ENCODE data around the gene RAB7B. TPM values are rescaled to one million over a fixed set of nuclear protein-coding genes. Genes with fewer than 3 reads are reported as not detected.

RAB7B gene
- total and polyA plus RNA-seq, 9 of the 15 experiments (the other 6 are each of a cell fraction or from before 2014, with no cell fraction given) = 0.03 to 0.29 (median 0.07) TPM; not detected in 4

DNA sequence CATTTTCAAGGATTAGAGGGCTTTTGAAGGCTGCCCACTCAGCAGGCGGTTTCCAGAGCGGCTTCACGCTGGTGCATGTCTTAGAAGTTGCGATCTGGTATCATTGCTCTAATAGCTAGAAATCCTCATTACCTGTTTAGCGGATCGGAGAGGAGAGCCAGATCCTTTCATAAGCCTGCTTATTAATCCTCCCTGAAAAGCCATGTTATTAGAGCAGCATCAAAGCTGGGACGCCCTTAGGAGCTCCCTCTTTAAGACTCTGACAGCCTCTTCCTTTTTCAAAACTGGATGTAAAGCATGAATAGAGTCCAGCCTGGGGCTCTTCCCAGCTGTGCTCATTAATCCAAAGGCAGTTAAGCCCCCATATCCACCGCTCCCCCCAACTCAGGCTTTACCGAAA lies 34.4 kb upstream of the RAB7B start:
- 5% methylated on average over 9 of the region's 9 CpGs for WGBS (ENCODE audit: insufficient coverage, low coverage, missing lambda C conversion rate)
- POLR2A ChIA-PET = interaction anchor here (0.6 to 1.3 kb wide), 4 partner anchors 18 to 71 kb away, joined by 3 to 4 read pairs (median 4); no protein-coding TSS in a partner anchor
- ATAC-seq (no peak), DNase-seq (ENCODE audit: extremely low read depth in 1 of 4, low spot score in 3 of 4) (no peak), FAIRE-seq (no peak)
- H3K9me3 ChIP-seq (replicated peaks; ENCODE audit: control insufficient read depth, insufficient read depth, low read depth, low read length) = no peaks in the 10 kb centered on the region
- H3K4me3 ChIP-seq = no peak overlapping the region
- no peak overlapping the region for H2AFZ ChIP-seq (ENCODE audit: low read depth, low read length)
- intact Hi-C loops (cut with micrococcal nuclease) (no loop called here), in situ Hi-C loops (cut with MboI) (no loop called here)
- H3K9ac ChIP-seq (ENCODE audit: insufficient read depth in 1 of 2, low read depth in 2 of 2, low read length in 2 of 2) = no peak overlapping the region
- H3K4me1 ChIP-seq (replicated peaks in 1 of 2; ENCODE audit: control insufficient read depth in 2 of 2, insufficient read depth in 2 of 2, low read length in 2 of 2) = no peaks in the 10 kb centered on the region
- no peak overlapping the region for H3K27ac ChIP-seq (ENCODE audit: extremely low read depth, low read depth, low read length)
- no peak for TF ChIP-seq NBN (IDR thresholded peaks at IDR 0.05; ENCODE audit: low read depth)
- no peak for TF ChIP-seq NCOA4 (IDR thresholded peaks at IDR 0.05; ENCODE audit: partially characterized antibody)
- TF ChIP-seq CBX2 (IDR thresholded peaks at IDR 0.05; ENCODE audit: insufficient read depth, low read length, poor library complexity, severe bottlenecking) = peak; percentile 26
- TF ChIP-seq, protein P1, sequence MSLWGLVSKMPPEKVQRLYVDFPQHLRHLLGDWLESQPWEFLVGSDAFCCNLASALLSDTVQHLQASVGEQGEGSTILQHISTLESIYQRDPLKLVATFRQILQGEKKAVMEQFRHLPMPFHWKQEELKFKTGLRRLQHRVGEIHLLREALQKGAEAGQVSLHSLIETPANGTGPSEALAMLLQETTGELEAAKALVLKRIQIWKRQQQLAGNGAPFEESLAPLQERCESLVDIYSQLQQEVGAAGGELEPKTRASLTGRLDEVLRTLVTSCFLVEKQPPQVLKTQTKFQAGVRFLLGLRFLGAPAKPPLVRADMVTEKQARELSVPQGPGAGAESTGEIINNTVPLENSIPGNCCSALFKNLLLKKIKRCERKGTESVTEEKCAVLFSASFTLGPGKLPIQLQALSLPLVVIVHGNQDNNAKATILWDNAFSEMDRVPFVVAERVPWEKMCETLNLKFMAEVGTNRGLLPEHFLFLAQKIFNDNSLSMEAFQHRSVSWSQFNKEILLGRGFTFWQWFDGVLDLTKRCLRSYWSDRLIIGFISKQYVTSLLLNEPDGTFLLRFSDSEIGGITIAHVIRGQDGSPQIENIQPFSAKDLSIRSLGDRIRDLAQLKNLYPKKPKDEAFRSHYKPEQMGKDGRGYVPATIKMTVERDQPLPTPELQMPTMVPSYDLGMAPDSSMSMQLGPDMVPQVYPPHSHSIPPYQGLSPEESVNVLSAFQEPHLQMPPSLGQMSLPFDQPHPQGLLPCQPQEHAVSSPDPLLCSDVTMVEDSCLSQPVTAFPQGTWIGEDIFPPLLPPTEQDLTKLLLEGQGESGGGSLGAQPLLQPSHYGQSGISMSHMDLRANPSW (CRISPR knock-in tag; IDR thresholded peaks at IDR 0.05) = no peak
- TF ChIP-seq PHB2 (IDR thresholded peaks at IDR 0.05; ENCODE audit: low read depth) = no peak
- TF ChIP-seq LCOR (CRISPR knock-in tag; IDR thresholded peaks at IDR 0.05) = no peak
- TF ChIP-seq ARNT (IDR thresholded peaks at IDR 0.05) = no peak
- TF ChIP-seq, protein P2, sequence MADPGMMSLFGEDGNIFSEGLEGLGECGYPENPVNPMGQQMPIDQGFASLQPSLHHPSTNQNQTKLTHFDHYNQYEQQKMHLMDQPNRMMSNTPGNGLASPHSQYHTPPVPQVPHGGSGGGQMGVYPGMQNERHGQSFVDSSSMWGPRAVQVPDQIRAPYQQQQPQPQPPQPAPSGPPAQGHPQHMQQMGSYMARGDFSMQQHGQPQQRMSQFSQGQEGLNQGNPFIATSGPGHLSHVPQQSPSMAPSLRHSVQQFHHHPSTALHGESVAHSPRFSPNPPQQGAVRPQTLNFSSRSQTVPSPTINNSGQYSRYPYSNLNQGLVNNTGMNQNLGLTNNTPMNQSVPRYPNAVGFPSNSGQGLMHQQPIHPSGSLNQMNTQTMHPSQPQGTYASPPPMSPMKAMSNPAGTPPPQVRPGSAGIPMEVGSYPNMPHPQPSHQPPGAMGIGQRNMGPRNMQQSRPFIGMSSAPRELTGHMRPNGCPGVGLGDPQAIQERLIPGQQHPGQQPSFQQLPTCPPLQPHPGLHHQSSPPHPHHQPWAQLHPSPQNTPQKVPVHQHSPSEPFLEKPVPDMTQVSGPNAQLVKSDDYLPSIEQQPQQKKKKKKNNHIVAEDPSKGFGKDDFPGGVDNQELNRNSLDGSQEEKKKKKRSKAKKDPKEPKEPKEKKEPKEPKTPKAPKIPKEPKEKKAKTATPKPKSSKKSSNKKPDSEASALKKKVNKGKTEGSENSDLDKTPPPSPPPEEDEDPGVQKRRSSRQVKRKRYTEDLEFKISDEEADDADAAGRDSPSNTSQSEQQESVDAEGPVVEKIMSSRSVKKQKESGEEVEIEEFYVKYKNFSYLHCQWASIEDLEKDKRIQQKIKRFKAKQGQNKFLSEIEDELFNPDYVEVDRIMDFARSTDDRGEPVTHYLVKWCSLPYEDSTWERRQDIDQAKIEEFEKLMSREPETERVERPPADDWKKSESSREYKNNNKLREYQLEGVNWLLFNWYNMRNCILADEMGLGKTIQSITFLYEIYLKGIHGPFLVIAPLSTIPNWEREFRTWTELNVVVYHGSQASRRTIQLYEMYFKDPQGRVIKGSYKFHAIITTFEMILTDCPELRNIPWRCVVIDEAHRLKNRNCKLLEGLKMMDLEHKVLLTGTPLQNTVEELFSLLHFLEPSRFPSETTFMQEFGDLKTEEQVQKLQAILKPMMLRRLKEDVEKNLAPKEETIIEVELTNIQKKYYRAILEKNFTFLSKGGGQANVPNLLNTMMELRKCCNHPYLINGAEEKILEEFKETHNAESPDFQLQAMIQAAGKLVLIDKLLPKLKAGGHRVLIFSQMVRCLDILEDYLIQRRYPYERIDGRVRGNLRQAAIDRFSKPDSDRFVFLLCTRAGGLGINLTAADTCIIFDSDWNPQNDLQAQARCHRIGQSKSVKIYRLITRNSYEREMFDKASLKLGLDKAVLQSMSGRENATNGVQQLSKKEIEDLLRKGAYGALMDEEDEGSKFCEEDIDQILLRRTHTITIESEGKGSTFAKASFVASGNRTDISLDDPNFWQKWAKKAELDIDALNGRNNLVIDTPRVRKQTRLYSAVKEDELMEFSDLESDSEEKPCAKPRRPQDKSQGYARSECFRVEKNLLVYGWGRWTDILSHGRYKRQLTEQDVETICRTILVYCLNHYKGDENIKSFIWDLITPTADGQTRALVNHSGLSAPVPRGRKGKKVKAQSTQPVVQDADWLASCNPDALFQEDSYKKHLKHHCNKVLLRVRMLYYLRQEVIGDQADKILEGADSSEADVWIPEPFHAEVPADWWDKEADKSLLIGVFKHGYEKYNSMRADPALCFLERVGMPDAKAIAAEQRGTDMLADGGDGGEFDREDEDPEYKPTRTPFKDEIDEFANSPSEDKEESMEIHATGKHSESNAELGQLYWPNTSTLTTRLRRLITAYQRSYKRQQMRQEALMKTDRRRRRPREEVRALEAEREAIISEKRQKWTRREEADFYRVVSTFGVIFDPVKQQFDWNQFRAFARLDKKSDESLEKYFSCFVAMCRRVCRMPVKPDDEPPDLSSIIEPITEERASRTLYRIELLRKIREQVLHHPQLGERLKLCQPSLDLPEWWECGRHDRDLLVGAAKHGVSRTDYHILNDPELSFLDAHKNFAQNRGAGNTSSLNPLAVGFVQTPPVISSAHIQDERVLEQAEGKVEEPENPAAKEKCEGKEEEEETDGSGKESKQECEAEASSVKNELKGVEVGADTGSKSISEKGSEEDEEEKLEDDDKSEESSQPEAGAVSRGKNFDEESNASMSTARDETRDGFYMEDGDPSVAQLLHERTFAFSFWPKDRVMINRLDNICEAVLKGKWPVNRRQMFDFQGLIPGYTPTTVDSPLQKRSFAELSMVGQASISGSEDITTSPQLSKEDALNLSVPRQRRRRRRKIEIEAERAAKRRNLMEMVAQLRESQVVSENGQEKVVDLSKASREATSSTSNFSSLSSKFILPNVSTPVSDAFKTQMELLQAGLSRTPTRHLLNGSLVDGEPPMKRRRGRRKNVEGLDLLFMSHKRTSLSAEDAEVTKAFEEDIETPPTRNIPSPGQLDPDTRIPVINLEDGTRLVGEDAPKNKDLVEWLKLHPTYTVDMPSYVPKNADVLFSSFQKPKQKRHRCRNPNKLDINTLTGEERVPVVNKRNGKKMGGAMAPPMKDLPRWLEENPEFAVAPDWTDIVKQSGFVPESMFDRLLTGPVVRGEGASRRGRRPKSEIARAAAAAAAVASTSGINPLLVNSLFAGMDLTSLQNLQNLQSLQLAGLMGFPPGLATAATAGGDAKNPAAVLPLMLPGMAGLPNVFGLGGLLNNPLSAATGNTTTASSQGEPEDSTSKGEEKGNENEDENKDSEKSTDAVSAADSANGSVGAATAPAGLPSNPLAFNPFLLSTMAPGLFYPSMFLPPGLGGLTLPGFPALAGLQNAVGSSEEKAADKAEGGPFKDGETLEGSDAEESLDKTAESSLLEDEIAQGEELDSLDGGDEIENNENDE (IDR thresholded peaks at IDR 0.05; ENCODE audit: low read depth, low read length) = no peak
- H3K36me3 ChIP-seq (ENCODE audit: control insufficient read depth, insufficient read depth, low read length) = no peaks in the 10 kb centered on the region
- H3K9me1 ChIP-seq (ENCODE audit: control insufficient read depth, insufficient read depth, low read length) = no peaks in the 10 kb centered on the region
- H3K4me2 ChIP-seq (ENCODE audit: insufficient read depth, low read length) = no peak overlapping the region
- CTCF ChIA-PET (ENCODE audit: low intra/inter-chr PET ratio) = no interaction called here
- no peaks in the 10 kb centered on the region for H4K20me1 ChIP-seq (replicated peaks; ENCODE audit: control insufficient read depth, insufficient read depth, low read length)
- no TSS peak for BruUV-seq (replicated peaks)
- no peaks in the 10 kb centered on the region for H3K79me2 ChIP-seq (ENCODE audit: control insufficient read depth, insufficient read depth, low read length)
- peaks cover 32 to 51% of the 10 kb centered on the region in 2 experiments; a peak in 4 of 5 replicates for H3K27me3 ChIP-seq (ENCODE audit: control insufficient read depth in 2 of 2, insufficient read depth in 2 of 2, low read length in 2 of 2)
